HUES64 (cell line): ENCODE results near the gene ARHGEF40.

Experiments used
- H3K27ac ChIP-seq: 2 replicates; pipeline ENCODE4 v1.7.0; 2013; ENCODE audit warnings: low read depth, low read length, inconsistent platforms
- H3K27me3 ChIP-seq: 2 replicates; pipeline ENCODE4 v1.6.1; 2013; ENCODE audit warnings: mild to moderate bottlenecking, low read length; ENCODE audit not compliant: insufficient read depth
- H3K36me3 ChIP-seq: 2 replicates; pipeline ENCODE4 v1.6.1; 2013; ENCODE audit warnings: mild to moderate bottlenecking, low read length; ENCODE audit not compliant: insufficient read depth
- H3K4me1 ChIP-seq: 2 replicates; pipeline ENCODE4 v1.6.1; 2013; ENCODE audit warnings: mild to moderate bottlenecking, low read length, moderate library complexity; ENCODE audit not compliant: insufficient read depth
- H3K4me3 ChIP-seq: 2 replicates; pipeline ENCODE4 v1.5.1; 2013; ENCODE audit warnings: mild to moderate bottlenecking, low read length, moderate library complexity
- H3K9ac ChIP-seq: 2 replicates; pipeline ENCODE4 v1.6.1; 2013; ENCODE audit warnings: mild to moderate bottlenecking, low read depth, low read length
- H3K9me3 ChIP-seq: 2 replicates; pipeline ENCODE4 v1.6.1; 2013; ENCODE audit warnings: low read depth, low read length; ENCODE audit not compliant: insufficient read depth
- WGBS: fragments of 150-250, 120-280 bp; methylation state at CpG from one replicate; pipeline ENCODE4 v1.1.7; 2013; ENCODE audit warnings: missing lambda C conversion rate; 5-methylcytosine and 5-hydroxymethylcytosine counted together

Gene ARHGEF40

DNA sequence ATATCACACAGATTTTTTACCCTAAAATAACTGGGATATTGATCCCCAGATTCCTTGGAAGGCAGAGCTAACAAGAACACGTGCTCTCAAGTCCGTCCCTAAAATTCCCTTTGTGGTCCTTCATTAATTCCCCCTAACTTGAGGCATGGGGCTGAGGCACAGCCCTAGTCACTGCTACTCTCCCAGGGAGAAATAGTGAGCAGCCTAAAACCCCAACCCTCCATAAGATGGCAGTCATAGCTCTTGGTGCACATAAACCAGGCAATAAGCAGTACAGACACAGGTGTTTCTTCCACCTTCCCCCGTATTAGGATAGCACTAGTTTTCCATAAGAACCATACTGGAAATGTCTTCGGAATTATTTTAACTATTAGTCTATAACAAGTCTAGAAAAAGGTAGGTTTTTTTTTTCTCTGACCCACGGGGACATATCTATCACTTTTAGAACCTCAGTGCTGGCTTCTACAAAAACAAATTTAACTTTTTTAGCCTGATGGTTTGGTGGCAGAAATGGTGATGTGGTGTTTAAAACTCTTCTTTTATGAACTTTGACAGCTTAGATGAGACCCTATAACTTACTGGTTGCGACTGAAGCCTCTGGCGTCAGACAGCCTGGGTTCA lies 3.1 kb upstream of the ARHGEF40 start:
- WGBS: 84% methylated on average over 5 of the region's 7 CpGs
- H3K27ac ChIP-seq: no peak overlapping the region
- H3K36me3 ChIP-seq: no peaks in the 10 kb centered on the region
- H3K9me3 ChIP-seq: no peaks in the 10 kb centered on the region
- no peak overlapping the region for H3K4me3 ChIP-seq
- peaks cover 13% of the 10 kb centered on the region for H3K4me1 ChIP-seq
- no peak overlapping the region for H3K9ac ChIP-seq
- peaks cover 17% of the 10 kb centered on the region for H3K27me3 ChIP-seq

- no peaks in the 10 kb centered on the region for H3K9me3 ChIP-seq
- H3K27ac ChIP-seq: peak overlapping the region; percentile 52
- peaks cover 16% of the 10 kb centered on the region for H3K4me1 ChIP-seq
- WGBS: under 1% methylated on average over 45 of the region's 45 CpGs
- peak overlapping the region; percentile 76 for H3K9ac ChIP-seq
- peaks cover 15% of the 10 kb centered on the region for H3K36me3 ChIP-seq
- peaks cover 17% of the 10 kb centered on the region for H3K27me3 ChIP-seq
- H3K4me3 ChIP-seq: peak overlapping the region; percentile 80
These were observed 1.4 kb upstream of the ARHGEF40 start for GRCh38 chr14:21068521-21069387.

DNA sequence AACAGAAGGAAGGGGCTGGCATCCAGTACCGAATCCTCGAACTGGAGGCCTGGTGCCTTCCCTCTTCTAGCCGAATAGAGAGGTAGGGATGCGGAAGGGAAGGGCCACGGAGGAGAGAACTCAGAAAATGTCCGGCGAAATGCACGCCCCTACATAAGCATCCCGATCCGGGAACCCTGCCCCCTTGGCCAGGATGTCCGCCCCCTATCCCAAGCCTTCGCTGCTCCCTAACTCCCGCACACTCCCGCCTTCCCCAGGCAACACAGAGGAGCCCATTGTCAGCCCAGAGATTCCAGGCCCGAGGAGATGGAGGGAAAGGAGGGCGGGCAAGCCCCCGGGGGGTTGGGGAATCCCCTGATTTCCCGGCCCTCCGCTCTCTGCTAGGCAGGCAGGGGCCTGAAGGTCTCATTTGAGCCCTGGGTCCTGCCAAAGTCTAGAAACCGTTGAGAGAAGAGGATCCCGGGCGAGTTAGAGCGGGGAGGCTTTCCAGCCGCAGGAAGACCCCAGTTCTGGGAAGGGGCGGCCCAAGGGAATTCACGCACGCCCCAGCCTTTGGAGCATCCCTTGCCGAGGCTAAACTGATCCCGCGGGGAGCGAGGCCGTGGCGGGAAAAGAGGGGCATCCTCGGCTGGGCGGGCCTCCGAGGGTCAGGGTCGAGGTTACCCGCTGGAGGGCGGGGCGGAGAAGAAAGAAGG lies 569 bp upstream of the ARHGEF40 start:
- H3K27me3 ChIP-seq: peaks cover 17% of the 10 kb centered on the region
- H3K27ac ChIP-seq: peak overlapping the region; percentile 81
- H3K4me1 ChIP-seq: peaks cover 14% of the 10 kb centered on the region
- no peaks in the 10 kb centered on the region for H3K9me3 ChIP-seq
- H3K36me3 ChIP-seq: peaks cover 22% of the 10 kb centered on the region
- under 1% methylated on average over 38 of the region's 40 CpGs for WGBS
- peak overlapping the region; percentile 80 for H3K4me3 ChIP-seq
- peak overlapping the region; percentile 76 for H3K9ac ChIP-seq

GRCh38 chr14:21070610-21071224 lies 613 bp downstream of the ARHGEF40 start:
- Histone ChIP-seq H3K9ac (peak overlapping the region; percentile 69), H3K9me3 (no peaks in the 10 kb centered on the region), H3K27me3 (peaks cover 17% of the 10 kb centered on the region), H3K4me1 (peaks cover 14% of the 10 kb centered on the region), H3K36me3 (peaks cover 34% of the 10 kb centered on the region), H3K27ac (peak overlapping the region; percentile 90), H3K4me3 (peak overlapping the region; percentile 80)
- under 1% methylated on average over 23 of the region's 23 CpGs for WGBS

- Histone ChIP-seq H3K4me3 (peak overlapping the region; percentile 80), H3K9ac (peak overlapping the region; percentile 69), H3K4me1 (peaks cover 14% of the 10 kb centered on the region), H3K27me3 (peaks cover 17% of the 10 kb centered on the region), H3K9me3 (no peaks in the 10 kb centered on the region), H3K36me3 (peaks cover 41% of the 10 kb centered on the region), H3K27ac (peak overlapping the region; percentile 90)
- WGBS: under 1% methylated on average over 37 of the region's 37 CpGs
These were observed 1.3 kb downstream of the ARHGEF40 start for GRCh38 chr14:21071225-21072030.

DNA sequence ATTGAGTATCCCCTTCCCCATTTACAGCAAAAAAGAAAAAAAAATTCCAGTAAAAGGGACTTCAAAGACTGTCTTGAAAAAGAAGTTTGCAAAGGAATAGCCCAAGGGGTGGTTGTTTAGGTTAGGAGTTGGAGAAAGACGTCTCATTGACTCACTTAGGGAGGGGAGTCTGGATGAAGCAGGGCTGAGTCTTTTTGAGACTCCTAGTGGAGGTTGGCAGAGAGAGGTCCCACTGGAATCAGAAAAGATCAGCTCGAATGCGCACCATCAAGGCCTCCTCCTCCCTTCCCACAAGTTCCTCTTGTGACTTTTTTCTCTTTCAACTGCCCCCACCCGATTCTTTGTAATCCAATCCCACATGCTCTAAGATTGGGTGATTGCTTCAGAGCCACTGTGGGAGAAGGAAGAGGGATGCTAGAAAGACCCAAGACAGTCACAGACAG lies 1.9 kb downstream of the ARHGEF40 start:
- peaks cover 14% of the 10 kb centered on the region for H3K4me1 ChIP-seq
- H3K27ac ChIP-seq: peak overlapping the region; percentile 90
- no peaks in the 10 kb centered on the region for H3K9me3 ChIP-seq
- peaks cover 16% of the 10 kb centered on the region for H3K27me3 ChIP-seq
- H3K4me3 ChIP-seq: peak overlapping the region; percentile 80
- 27% methylated on average over 4 of the region's 4 CpGs for WGBS
- peak overlapping the region; percentile 37; the same call in 1 of the 2 replicates for H3K9ac ChIP-seq
- peaks cover 47% of the 10 kb centered on the region for H3K36me3 ChIP-seq

GRCh38 chr14:21072781-21073339 lies 2.8 kb downstream of the ARHGEF40 start:
- Histone ChIP-seq H3K27ac (no peak overlapping the region), H3K9ac (no peak overlapping the region), H3K4me3 (no peak overlapping the region), H3K9me3 (no peaks in the 10 kb centered on the region), H3K36me3 (peaks cover 55% of the 10 kb centered on the region), H3K27me3 (peaks cover 9% of the 10 kb centered on the region), H3K4me1 (peaks cover 14% of the 10 kb centered on the region)
- 95% methylated on average over 9 of the region's 9 CpGs for WGBS

DNA sequence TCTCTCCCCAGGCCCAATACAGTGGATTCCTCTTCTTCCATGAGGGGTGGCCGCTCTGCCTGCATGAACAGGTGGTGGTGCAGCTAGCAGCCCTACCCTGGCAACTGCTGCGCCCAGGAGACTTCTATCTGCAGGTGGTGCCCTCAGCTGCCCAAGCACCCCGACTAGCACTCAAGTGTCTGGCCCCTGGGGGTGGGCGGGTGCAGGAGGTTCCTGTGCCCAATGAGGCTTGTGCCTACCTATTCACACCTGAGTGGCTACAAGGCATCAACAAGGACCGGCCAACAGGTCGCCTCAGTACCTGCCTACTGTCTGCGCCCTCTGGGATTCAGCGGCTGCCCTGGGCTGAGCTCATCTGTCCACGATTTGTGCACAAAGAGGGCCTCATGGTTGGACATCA lies 3.8 kb downstream of the ARHGEF40 start:
- Histone ChIP-seq H3K36me3 (peaks cover 66% of the 10 kb centered on the region), H3K9me3 (no peaks in the 10 kb centered on the region), H3K27ac (no peak overlapping the region), H3K4me3 (no peak overlapping the region), H3K9ac (no peak overlapping the region), H3K4me1 (peaks cover 14% of the 10 kb centered on the region), H3K27me3 (peaks cover under 1% of the 10 kb centered on the region; the same call in 1 of the 2 replicates)
- 95% methylated on average over 9 of the region's 9 CpGs for WGBS

DNA sequence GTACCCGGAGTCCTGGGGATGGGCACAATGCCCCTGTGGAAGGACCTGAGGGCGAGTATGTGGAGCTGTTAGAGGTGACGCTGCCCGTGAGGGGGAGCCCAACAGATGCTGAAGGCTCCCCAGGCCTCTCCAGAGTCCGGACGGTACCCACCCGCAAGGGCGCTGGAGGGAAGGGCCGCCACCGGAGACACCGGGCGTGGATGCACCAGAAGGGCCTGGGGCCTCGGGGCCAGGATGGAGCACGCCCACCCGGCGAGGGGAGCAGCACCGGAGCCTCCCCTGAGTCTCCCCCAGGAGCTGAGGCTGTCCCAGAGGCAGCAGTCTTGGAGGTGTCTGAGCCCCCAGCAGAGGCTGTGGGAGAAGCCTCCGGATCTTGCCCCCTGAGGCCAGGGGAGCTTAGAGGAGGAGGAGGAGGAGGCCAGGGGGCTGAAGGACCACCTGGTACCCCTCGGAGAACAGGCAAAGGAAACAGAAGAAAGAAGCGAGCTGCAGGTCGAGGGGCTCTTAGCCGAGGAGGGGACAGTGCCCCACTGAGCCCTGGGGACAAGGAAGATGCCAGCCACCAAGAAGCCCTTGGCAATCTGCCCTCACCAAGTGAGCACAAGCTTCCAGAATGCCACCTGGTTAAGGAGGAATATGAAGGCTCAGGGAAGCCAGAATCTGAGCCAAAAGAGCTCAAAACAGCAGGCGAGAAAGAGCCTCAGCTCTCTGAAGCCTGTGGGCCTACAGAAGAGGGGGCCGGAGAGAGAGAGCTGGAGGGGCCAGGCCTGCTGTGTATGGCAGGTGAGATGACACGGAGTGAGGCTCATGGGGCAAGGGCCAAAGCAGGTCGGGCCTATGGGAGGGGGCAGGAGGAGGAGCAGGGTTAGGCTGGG lies 4.5 kb downstream of the ARHGEF40 start:
- 93% methylated on average over 26 of the region's 26 CpGs for WGBS
- Histone ChIP-seq H3K4me1 (peaks cover 14% of the 10 kb centered on the region), H3K36me3 (peaks cover 73% of the 10 kb centered on the region), H3K9ac (no peak overlapping the region), H3K9me3 (no peaks in the 10 kb centered on the region), H3K4me3 (no peak overlapping the region), H3K27ac (no peak overlapping the region), H3K27me3 (no peaks in the 10 kb centered on the region)
